ENCODE measurements around the gene SIRPB1.
"Not testable (repeated sequence)": the region's sequence is repeated elsewhere in the genome, so short reads cannot be mapped to it uniquely, and the experiment has no call there.

SIRPB1 gene

GRCh38 chr20:1635291-1635979, 15.6 kb upstream of the SIRPB1 start:
- no peak for DNase-seq

DNA sequence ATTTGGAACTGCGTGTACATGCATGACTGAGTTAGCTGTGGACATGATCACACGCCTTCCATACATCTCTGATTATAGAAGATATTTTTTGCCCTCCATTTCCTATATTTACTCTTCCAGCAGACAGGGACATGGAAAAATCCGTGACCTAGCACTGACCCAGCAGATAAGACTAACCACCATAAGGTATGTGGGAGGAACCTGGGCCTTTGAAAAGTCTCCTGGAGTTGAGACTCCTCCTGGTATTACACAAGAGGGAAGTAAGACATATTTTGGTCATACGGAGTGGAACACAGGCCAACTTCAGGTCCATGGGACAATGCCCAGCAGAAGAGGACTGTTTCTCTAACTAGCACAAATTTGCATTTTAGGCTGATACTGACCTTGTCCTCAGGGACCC, 13.7 kb upstream of the SIRPB1 start:
- no peak for DNase-seq

GRCh38 chr20:1632178-1632577, 12.4 kb upstream of the SIRPB1 start:
- no peak for DNase-seq

GRCh38 chr20:1631309-1632151, 11.7 kb upstream of the SIRPB1 start:
- DNase-seq: no peak

GRCh38 chr20:1630186-1630585, 10.4 kb upstream of the SIRPB1 start:
- no peak for DNase-seq

DNA sequence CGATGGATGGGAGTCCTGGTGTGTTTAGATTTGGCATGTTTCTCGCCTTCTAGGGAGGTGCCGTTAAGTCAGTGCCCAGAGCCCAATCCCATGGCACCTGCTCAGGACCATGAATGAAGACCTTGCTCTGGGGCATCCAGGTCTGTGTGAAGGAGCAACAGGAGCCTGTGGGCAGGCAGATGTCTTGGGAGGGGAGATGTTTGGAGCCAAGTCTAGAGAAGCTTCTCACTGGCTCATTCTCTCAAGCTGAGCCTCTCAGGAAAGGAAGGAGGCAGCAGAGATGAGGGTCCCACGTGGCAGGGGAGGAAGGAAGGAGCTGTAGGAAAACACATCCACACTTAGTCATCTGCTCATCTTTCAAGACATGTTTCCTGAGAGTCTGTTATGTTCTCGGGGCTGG, 9.5 kb upstream of the SIRPB1 start:
- DNase-seq: no peak

GRCh38 chr20:1628621-1629020, 8.8 kb upstream of the SIRPB1 start:
- DNase-seq: no peak

DNA sequence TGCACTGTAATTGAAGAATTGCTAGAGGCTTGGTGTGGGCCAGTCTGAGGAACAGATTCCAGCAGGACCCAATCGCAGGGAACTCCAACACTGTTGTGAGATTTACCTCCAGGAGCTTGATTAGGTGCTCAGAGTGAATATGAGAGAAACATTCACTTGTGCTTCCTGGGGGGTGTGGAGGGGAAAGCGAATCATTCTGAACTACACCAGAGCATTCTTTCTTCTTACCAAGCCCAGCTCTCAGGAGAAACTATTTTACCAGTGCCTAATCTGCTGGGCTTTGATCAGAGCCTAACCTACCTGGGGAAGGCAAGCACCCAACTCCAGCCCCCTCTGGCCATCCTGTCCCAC, 7.4 kb upstream of the SIRPB1 start:
- no peak for DNase-seq

DNA sequence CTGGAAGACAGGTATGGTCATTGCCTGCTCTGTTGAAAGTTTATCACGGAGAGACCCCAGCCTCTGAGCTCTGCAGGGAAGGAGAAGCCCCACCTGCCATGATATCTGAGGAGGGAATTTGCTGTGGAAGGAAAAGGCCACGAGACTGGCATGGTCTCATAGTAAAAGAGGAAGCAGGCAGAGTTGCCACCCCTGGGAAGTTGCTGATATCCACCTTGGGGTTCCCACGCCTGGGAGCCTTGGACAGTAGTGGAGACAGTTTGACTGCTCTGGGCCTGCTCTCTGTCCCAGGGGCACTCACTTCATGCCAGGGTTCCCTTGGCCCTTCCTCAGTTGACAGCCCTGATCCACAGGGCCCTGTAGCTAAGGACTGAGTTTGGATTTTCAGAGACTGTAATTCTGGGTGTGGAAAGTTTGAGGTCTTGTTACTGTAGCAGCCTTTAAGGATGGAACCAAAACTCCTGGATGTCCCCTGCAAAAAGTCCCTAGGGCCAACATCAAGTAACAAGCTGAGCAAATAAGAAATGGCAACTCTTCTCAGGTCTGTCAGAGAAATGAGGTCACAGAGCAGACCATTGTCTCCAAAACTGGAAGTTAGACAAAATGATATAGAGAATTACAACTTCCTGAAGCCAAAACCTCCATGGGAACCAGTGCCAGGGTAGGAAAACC, 6.9 kb upstream of the SIRPB1 start:
- DNase-seq: no peak

GRCh38 chr20:1625083-1625690, 5.4 kb upstream of the SIRPB1 start:
- DNase-seq: no peak

- DNase-seq: no peak
Observed at GRCh38 chr20:1623501-1624205, 3.8 kb upstream of the SIRPB1 start.

DNA sequence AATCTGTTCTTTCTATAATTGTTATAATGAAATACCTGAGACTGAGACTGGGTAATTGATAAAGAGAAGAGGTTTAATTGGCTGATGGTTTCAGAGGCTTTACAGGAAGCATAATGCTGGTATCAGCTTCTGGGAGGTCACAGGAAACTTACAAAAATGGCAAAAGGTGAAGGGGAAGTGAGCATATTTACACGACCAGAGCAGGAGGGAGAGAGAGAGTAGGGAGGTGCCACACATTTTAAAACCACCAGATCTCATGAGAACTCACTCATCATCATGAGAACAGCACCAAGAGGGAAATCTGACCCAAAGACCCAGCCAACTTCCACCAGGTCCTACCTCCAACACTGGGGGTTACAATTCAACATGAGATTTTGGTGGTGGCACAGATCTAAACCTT, 2.6 kb upstream of the SIRPB1 start:
- DNase-seq: no peak

GRCh38 chr20:1621316-1621715, 1.5 kb upstream of the SIRPB1 start:
- DNase-seq: no peak

GRCh38 chr20:1618954-1619540, 762 bp downstream of the SIRPB1 start:
- DNase-seq: no peak

DNA sequence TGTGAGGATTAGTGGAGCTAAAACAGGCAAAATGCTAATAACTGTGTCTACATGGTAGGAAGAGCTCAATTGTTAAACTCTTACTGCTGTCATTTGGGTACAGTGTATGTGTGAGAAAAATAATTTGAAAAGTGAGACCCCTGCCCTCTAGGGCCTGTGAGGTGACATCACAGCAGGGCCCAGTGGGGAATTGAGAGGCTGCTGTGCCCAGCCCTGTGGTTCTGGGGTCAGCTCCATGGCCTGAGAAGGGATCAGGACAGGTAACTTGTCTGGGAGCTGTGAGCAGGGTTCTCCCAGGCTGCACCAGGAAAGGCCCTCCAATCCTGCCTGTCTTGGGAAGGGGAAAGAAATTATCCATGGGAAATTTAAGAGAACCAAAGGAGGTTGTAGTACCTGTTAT, 1.3 kb downstream of the SIRPB1 start:
- no peak for DNase-seq

DNA sequence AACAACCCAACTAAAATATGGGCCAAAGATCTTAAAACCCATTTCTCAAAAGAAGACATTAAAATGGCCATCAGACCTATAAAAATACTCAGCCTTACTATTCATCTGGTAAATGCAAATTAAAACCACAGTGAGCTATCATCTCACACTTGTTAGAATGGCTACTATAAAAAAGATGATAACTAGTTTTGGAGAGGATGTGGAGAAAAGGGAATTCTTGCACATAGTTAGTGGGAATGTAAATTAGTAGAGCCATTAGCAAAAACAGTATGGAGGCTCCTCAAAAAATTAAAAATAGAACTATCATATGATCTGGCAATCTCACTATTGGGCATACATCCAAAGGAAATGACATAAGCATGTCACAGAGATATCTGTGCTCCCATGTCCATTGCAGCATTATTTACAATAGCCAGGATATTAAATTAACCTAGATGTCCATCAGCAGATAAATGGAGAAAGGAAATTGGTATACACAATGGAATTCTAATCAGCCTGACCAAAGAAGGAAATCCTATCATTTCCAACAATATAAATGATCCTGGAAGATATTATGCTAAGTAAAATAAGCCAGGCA, 2.9 kb downstream of the SIRPB1 start:
- no peak for DNase-seq

DNA sequence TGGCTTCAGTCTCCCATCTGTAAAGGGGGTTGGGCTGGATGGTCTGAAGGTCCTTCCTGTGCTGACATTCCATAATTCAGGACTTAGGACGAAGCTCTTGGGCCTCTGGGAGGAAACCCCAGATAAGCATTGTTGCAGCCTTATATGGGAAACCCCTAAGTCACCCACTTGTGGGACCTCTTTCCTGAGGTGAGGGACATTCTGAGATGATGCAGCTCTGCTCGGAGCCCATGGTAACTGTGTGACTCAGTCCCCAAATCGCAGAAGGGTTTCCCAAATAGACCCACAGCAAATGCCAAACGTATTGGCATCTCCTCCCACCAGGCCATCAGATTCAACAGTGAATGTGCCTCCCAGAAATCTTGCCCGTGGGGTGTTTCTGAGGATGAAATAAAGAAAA, 9.4 kb downstream of the SIRPB1 start:
- not testable (repeated sequence) for DNase-seq

GRCh38 chr20:1608678-1609347, 11.0 kb downstream of the SIRPB1 start:
- not testable (repeated sequence) for DNase-seq

GRCh38 chr20:1600736-1601135, 19.1 kb downstream of the SIRPB1 start:
- DNase-seq: no peak

- no peak for DNase-seq
Observed at GRCh38 chr20:1595333-1595732, 24.5 kb downstream of the SIRPB1 start.

Measured in NCI-H345 (cell line).